Esophagus muscularis mucosa (tissue), 4 donors: ENCODE measurements around the gene GPATCH11. TPM values are rescaled to one million over a fixed set of nuclear protein-coding genes. Genes with fewer than 3 reads are reported as not detected.

Experiments
- DNase-seq: peaks from one replicate; pipeline ENCODE4 v3.0.0-alpha.2; 2017; ENCODE audit errors: extremely low spot score
- H3K27ac ChIP-seq, 4 donors: fragments of 200-600 bp; sonication (generic); replicated peaks in 1 of 4; 1 replicate in 3 of 4; 2 replicates in 1 of 4; pipeline ENCODE4 v1.5.1; 2016 to 2019; ENCODE audit warnings: mild to moderate bottlenecking in 1 of 4
- H3K27me3 ChIP-seq, 4 donors: fragments of 200-600 bp; sonication (generic); one replicate each; pipeline versions ENCODE4 v1.5.1 to v1.6.0; 2016 to 2019
- H3K36me3 ChIP-seq, 4 donors: fragments of 200-600 bp; sonication (generic); one replicate each; pipeline ENCODE4 v1.5.1; 2016 to 2019
- H3K4me1 ChIP-seq, 4 donors: fragments of 200-600 bp; sonication (generic); one replicate each; pipeline ENCODE4 v1.5.1; 2016 to 2019
- H3K4me3 ChIP-seq, 4 donors: fragments of 200-600 bp; sonication (generic); 1 replicate in 2 of 4; 2 replicates in 2 of 4; pipeline ENCODE4 v1.5.1; 2016 to 2019; ENCODE audit warnings: mild to moderate bottlenecking in 4 of 4, moderate library complexity in 1 of 4
- H3K9me3 ChIP-seq, 4 donors: fragments of 200-600 bp; sonication (generic); 1 replicate in 3 of 4; 2 replicates in 1 of 4; pipeline ENCODE4 v1.5.1; 2016 to 2019
- EP300 ChIP-seq: sonication (generic); formaldehyde crosslinking; IDR thresholded peaks from one replicate; pipeline ENCODE4 v1.6.1; 2017; ENCODE audit warnings: antibody characterized with exemption
- POLR2A ChIP-seq: fragments of 450-650 bp; IDR thresholded peaks from one replicate; pipeline ENCODE4 v1.6.1; 2017; ENCODE audit warnings: antibody characterized with exemption, moderate library complexity, mild to moderate bottlenecking, low read depth
- POLR2AphosphoS5 ChIP-seq, 2 donors: sonication (generic); formaldehyde crosslinking; IDR thresholded peaks; one replicate each; pipeline ENCODE4 v1.6.1; 2017; ENCODE audit warnings: antibody characterized with exemption in 2 of 2
- WGBS: methylation state at CpG from one replicate; pipeline ENCODE4 v1.1.5; 2018; 5-methylcytosine and 5-hydroxymethylcytosine counted together
- intact Hi-C: fragments of 100-400 bp; cut with DNase I; formaldehyde crosslinking; loops from one replicate; pipeline ENCODE4 v1.15.1; 2023
- total RNA-seq, 4 donors: library from RNA; depleted of rRNA; stranded (reverse); fragments of >200 nt; gene quantifications; one replicate each; pipeline versions ENCODE4 v1.1.0 to v1.2.1, GENCODE V29; 2016
- TF ChIP-seq, protein P1 (sequence below), 3 experiments: fragments of 200-600 bp in 2 of 3; fragments of 450-650 bp in 1 of 3; sonication (generic) in 2 of 3; IDR thresholded peaks; one replicate each; pipeline ENCODE4 v1.5.1; 2017 to 2019; ENCODE audit warnings: antibody characterized with exemption in 3 of 3, mild to moderate bottlenecking in 2 of 3, moderate library complexity in 1 of 3

Gene GPATCH11
- total RNA-seq, 4 donors from 2014 or later, result 5.0 to 10.8 (median 6.5) TPM

DNA sequence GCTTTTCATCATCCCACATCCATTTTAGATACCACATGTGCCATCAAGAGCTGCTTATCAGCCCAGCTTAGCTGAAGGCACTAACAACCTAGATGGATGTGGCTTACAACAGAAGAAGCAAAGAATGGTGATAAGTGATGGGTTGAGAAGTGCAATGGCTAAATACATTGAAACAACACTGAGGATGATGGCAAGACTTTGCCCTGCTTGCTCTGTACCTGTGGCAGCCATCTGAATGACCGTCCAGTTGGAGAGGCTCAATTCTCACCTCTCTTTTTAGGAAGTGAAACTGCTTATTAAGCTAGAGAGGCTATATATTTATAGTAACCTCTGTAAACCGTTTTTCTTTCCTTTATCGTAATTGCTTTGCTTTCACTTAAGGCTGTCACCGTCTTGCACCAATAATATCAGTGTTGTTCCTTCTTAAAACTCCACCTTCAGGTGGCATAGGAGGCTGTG lies 5.7 kb downstream of the GPATCH11 start:
- H3K36me3 ChIP-seq, result peaks cover 25 to 68% (median 54%) of the 10 kb centered on the region in 4 donors

GRCh38 chr2:37091873-37092272 lies 7.6 kb downstream of the GPATCH11 start:
- Histone ChIP-seq H3K27ac (no peak overlapping the region), H3K4me1 (no peaks in the 10 kb centered on the region), H3K27me3 (no peaks in the 10 kb centered on the region), H3K9me3 (no peaks in the 10 kb centered on the region), H3K4me3 (no peak overlapping the region), H3K36me3 (peaks cover 32 to 86% (median 67%) of the 10 kb centered on the region in 4 donors)
- intact Hi-C loops, result no loop called here
- no peak for TF ChIP-seq POLR2A
- no peak for TF ChIP-seq POLR2AphosphoS5 (IDR thresholded peaks at IDR 0.05)
- TF ChIP-seq EP300, result no peak
- DNase-seq, result no peak
- WGBS, result 83% methylated on average over 5 of the region's 5 CpGs

More for the DNA sequence above, 5.7 kb downstream of the GPATCH11 start:
- Histone ChIP-seq H3K4me1 (peaks cover 3 to 7% (median 7%) of the 10 kb centered on the region in 4 donors), H3K4me3 (no peak overlapping the region), H3K27me3 (no peaks in the 10 kb centered on the region), H3K27ac (no peak overlapping the region), H3K9me3 (no peaks in the 10 kb centered on the region)
- WGBS, result 82% methylated on average over 4 of the region's 4 CpGs
- DNase-seq, result no peak
- TF ChIP-seq EP300, result no peak
- no peak for TF ChIP-seq POLR2AphosphoS5 (IDR thresholded peaks at IDR 0.05)
- TF ChIP-seq, protein P1, sequence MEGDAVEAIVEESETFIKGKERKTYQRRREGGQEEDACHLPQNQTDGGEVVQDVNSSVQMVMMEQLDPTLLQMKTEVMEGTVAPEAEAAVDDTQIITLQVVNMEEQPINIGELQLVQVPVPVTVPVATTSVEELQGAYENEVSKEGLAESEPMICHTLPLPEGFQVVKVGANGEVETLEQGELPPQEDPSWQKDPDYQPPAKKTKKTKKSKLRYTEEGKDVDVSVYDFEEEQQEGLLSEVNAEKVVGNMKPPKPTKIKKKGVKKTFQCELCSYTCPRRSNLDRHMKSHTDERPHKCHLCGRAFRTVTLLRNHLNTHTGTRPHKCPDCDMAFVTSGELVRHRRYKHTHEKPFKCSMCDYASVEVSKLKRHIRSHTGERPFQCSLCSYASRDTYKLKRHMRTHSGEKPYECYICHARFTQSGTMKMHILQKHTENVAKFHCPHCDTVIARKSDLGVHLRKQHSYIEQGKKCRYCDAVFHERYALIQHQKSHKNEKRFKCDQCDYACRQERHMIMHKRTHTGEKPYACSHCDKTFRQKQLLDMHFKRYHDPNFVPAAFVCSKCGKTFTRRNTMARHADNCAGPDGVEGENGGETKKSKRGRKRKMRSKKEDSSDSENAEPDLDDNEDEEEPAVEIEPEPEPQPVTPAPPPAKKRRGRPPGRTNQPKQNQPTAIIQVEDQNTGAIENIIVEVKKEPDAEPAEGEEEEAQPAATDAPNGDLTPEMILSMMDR (IDR thresholded peaks at IDR 0.05), result no peak
- TF ChIP-seq POLR2A, result no peak
- intact Hi-C loops, result no loop called here

GRCh38 chr2:37096568-37096967 lies 12.2 kb downstream of the GPATCH11 start:
- peaks cover 38 to 94% (median 62%) of the 10 kb centered on the region in 4 donors for H3K36me3 ChIP-seq
- 75% methylated on average over 1 of the region's 1 CpG for WGBS
- TF ChIP-seq, protein P1 (IDR thresholded peaks at IDR 0.05), result no peak
- TF ChIP-seq EP300, result no peak
- TF ChIP-seq POLR2AphosphoS5 (IDR thresholded peaks at IDR 0.05), result no peak
- no peak for TF ChIP-seq POLR2A
- intact Hi-C loops, result no loop called here
- H3K4me3 ChIP-seq, result no peak overlapping the region
- no peak for DNase-seq
- H3K27me3 ChIP-seq, result no peaks in the 10 kb centered on the region
- H3K9me3 ChIP-seq, result no peaks in the 10 kb centered on the region
- no peak overlapping the region for H3K27ac ChIP-seq
- no peaks in the 10 kb centered on the region for H3K4me1 ChIP-seq

DNA sequence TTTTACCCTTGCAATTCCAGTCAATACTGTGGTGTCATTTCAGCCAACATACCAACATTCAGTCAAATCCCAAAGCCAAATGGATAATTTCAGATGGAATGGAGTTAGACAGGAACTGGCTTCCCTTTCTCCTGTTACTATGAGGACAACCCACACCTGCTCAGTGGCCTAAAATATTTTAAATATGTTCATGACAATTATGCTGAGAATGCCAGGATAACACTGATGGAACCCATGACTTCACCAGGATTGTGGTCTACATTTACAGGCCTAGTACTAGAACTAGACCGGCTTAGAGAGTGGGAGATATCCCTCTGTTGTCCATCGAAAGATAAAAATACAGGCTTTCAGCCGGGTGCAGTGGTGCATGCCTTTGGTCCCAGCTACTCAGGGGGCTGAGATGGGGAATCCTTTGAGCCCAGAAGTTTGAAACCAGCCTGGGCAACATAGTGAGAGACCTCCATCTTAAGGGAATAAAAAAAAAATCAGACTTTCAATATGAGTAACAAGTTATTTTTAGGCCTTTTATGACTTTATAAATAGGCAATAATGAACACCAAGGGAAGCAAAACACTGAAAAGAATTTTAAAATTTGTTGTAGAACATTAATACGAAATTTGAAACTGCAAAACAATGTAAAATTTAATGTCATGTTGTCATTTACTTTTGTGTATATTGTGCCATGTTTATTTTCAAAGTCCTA lies 14.2 kb downstream of the GPATCH11 start:
- 91% methylated on average over 4 of the region's 4 CpGs for WGBS
- Histone ChIP-seq H3K4me3 (no peak overlapping the region), H3K36me3 (peaks cover 42 to 98% (median 60%) of the 10 kb centered on the region in 4 donors), H3K27me3 (no peaks in the 10 kb centered on the region), H3K27ac (no peak overlapping the region), H3K9me3 (no peaks in the 10 kb centered on the region), H3K4me1 (no peaks in the 10 kb centered on the region)
- DNase-seq, result no peak
- intact Hi-C loops, result no loop called here
- no peak for TF ChIP-seq POLR2AphosphoS5 (IDR thresholded peaks at IDR 0.05)
- TF ChIP-seq, protein P1 (IDR thresholded peaks at IDR 0.05), result no peak
- no peak for TF ChIP-seq EP300
- no peak for TF ChIP-seq POLR2A

DNA sequence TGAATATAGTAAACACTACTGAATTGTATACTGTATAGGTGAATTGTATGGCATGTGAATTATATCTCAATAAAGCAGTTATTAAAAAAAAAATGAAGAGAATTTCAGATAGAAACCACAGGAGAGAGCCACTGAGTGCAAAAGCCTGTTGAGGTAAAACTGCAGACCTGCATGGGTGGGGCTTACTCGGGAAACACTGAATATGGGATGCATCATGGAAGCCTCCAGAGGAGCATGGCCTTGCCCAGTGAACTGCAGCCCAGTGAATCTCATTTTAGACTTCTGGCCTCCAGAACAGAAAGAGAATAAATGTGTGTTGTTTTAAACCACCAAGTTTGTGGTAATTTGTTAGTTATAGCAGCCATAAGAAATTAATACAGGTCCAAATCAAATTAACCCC lies 15.7 kb downstream of the GPATCH11 start:
- Histone ChIP-seq H3K27ac (no peak overlapping the region), H3K9me3 (no peaks in the 10 kb centered on the region), H3K36me3 (peaks cover 30 to 96% (median 54%) of the 10 kb centered on the region in 4 donors), H3K27me3 (no peaks in the 10 kb centered on the region), H3K4me1 (no peaks in the 10 kb centered on the region), H3K4me3 (no peak overlapping the region)
- no peak for DNase-seq
- 53% methylated on average over 1 of the region's 1 CpG for WGBS
- intact Hi-C loops, result no loop called here
- TF ChIP-seq, protein P1 (IDR thresholded peaks at IDR 0.05), result no peak
- TF ChIP-seq EP300 (no peak), POLR2AphosphoS5 (IDR thresholded peaks at IDR 0.05) (no peak), POLR2A (no peak)
